ENCODE measurements around the gene WNK2. TPM values are rescaled to one million over a fixed set of nuclear protein-coding genes. Genes with fewer than 3 reads are reported as not detected.

WNK2 gene
- polyA plus RNA-seq, 2 of the 4 experiments (the other 2 are of a cell fraction): 2.1 to 6.7 TPM

DNA sequence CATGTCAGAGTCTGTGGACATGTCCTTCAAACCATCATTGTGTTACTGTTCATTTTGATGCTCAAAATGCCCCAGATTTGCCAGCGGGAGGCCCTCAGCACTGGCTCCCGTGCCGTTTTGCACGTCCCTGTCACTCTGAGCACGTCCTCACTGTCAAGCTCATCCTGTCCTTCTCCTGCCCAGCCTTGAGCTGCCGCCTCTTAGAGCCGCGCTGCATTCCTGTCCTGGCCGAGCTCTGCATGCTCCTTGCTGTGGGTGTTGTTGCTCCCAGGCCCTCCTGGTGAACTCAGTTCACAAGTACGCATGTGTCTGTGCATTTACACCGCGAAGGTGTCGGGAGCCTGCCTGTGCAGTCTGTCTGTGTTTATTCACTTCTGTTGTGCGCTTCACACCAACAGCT, 62.2 kb downstream of the WNK2 start:
- ChIA-PET CTCF (interaction anchor here (0.6 kb wide), 1 partner anchor 28 kb away, joined by 3 read pairs; no protein-coding TSS in a partner anchor), POLR2A (no interaction called here)
- H3K4me3 ChIP-seq: no peak overlapping the region
- no peaks in the 10 kb centered on the region for H3K9me3 ChIP-seq
- H3K4me1 ChIP-seq: no peaks in the 10 kb centered on the region
- no peak for TF ChIP-seq SMC3 (IDR thresholded peaks at IDR 0.05)
- TF ChIP-seq HOXB13 (CRISPR knock-in tag; IDR thresholded peaks at IDR 0.05; ENCODE audit: low read depth): no peak
- no peak for TF ChIP-seq EHMT2 (IDR thresholded peaks at IDR 0.05; ENCODE audit: low read depth)
- no peak for TF ChIP-seq HDAC2 (IDR thresholded peaks at IDR 0.05)
- TF ChIP-seq, protein P1, sequence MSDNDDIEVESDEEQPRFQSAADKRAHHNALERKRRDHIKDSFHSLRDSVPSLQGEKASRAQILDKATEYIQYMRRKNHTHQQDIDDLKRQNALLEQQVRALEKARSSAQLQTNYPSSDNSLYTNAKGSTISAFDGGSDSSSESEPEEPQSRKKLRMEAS (IDR thresholded peaks at IDR 0.05): no peak
- no peak for TF ChIP-seq EP300 (IDR thresholded peaks at IDR 0.05)
- no peak for TF ChIP-seq POLR2AphosphoS2 (conservative IDR thresholded peaks at IDR 0.05; ENCODE audit: low read length)
- TF ChIP-seq NFE2L2 (conservative IDR thresholded peaks at IDR 0.05; ENCODE audit: low read length): no peak
- TF ChIP-seq JUN (IDR thresholded peaks at IDR 0.05): no peak
- no peak for TF ChIP-seq RCOR1 (IDR thresholded peaks at IDR 0.05; ENCODE audit: low read depth, low read length)
- TF ChIP-seq, protein P2, sequence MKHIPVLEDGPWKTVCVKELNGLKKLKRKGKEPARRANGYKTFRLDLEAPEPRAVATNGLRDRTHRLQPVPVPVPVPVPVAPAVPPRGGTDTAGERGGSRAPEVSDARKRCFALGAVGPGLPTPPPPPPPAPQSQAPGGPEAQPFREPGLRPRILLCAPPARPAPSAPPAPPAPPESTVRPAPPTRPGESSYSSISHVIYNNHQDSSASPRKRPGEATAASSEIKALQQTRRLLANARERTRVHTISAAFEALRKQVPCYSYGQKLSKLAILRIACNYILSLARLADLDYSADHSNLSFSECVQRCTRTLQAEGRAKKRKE (CRISPR knock-in tag; IDR thresholded peaks at IDR 0.05; ENCODE audit: low read depth): no peak
- no peak for TF ChIP-seq MAFK (IDR thresholded peaks at IDR 0.05; ENCODE audit: partially characterized antibody)
- TF ChIP-seq KDM1A (IDR thresholded peaks at IDR 0.05; ENCODE audit: low read depth): no peak
- TF ChIP-seq RARB (CRISPR knock-in tag; IDR thresholded peaks at IDR 0.05): no peak
- FAIRE-seq (no peak), ATAC-seq (no peak), DNase-seq (ENCODE audit: low read depth in 1 of 2, low spot score in 1 of 2) (no peak)
- H3K4me2 ChIP-seq: no peak overlapping the region
- H3K27ac ChIP-seq: no peak overlapping the region
- 94% methylated on average over 14 of the region's 14 CpGs for WGBS (ENCODE audit: missing lambda C conversion rate)

DNA sequence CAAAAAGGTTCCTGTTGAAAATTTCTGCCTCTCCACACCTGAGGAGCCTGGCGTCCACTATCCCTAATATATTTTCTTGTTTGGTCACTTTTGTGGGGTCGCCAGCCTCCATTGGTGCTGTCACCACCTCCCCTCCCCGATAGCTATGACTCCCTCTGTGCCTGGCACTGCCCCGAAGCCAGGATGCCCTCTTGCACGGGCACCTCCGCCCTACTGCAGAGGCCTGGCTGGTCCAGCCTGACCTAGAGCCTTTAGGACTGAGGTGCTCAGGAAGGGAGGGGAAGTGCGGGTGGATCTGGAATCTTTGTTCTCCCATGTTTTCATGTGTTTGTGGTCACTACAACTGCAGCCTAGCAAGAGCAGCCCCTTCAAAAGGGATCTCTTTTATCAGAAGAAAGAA, 62.6 kb downstream of the WNK2 start:
- DNase-seq (ENCODE audit: low read depth in 1 of 2, low spot score in 1 of 2): no peak
- no peak for FAIRE-seq
- no peak for ATAC-seq
- ChIA-PET POLR2A (no interaction called here), CTCF (no interaction called here)
- 77% methylated on average over 7 of the region's 7 CpGs for WGBS (ENCODE audit: missing lambda C conversion rate)
- Histone ChIP-seq H3K4me3 (no peak overlapping the region), H3K4me2 (no peak overlapping the region), H3K27ac (no peak overlapping the region), H3K9me3 (no peaks in the 10 kb centered on the region), H3K4me1 (no peaks in the 10 kb centered on the region)
- TF ChIP-seq CBX8 (IDR thresholded peaks at IDR 0.05) (no peak), MAZ (IDR thresholded peaks at IDR 0.05; ENCODE audit: borderline replicate concordance, low read depth, low read length) (no peak), CEBPB (IDR thresholded peaks at IDR 0.05) (no peak), NR3C1 (IDR thresholded peaks at IDR 0.05) (no peak)

DNA sequence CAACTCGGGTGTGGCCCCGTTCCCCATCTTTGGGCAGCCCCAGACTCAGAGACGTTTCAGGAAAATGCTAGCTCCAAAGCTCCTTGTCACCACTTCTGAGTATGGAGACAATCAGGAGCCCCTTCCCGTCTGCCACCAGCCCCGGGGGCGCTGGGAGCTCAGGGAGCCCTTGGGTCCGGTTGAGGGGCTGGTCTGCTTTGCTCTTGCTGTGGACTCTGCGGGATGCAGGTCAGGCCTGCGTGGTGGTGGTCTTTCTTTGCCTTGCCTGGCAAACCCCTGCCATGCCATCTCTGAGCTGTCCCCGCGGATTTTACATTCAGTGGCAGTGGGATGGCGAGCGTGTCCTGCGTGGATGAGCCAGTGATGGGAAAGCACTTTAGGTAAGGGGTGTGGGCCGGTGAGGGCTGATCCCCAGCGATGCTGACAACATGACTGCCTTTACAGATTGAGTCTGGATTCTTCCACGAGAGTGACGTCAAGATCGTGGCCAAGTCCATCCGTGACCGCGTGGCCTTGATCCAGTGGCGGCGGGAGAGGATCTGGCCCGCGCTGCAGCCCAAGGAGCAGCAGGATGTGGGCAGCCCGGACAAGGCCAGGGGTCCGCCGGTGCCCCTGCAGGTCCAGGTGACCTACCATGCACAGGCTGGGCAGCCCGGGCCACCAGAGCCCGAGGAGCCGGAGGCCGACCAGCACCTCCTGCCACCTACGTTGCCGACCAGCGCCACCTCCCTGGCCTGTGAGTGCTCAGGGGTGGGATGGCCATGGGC, 63.3 kb downstream of the WNK2 start:
- ChIA-PET POLR2A (no interaction called here), CTCF (no interaction called here)
- H3K9me3 ChIP-seq: no peaks in the 10 kb centered on the region
- no peak overlapping the region for H3K4me3 ChIP-seq
- TF ChIP-seq EHF (CRISPR knock-in tag; IDR thresholded peaks at IDR 0.05) (no peak), KDM5A (IDR thresholded peaks at IDR 0.05) (no peak)
- WGBS (ENCODE audit: missing lambda C conversion rate): 93% methylated on average over 33 of the region's 36 CpGs
- FAIRE-seq (no peak), DNase-seq (ENCODE audit: low read depth in 1 of 2, low spot score in 1 of 2) (no peak), ATAC-seq (no peak)
- no peak overlapping the region for H3K27ac ChIP-seq
- H3K4me2 ChIP-seq: no peak overlapping the region
- H3K4me1 ChIP-seq: no peaks in the 10 kb centered on the region

DNA sequence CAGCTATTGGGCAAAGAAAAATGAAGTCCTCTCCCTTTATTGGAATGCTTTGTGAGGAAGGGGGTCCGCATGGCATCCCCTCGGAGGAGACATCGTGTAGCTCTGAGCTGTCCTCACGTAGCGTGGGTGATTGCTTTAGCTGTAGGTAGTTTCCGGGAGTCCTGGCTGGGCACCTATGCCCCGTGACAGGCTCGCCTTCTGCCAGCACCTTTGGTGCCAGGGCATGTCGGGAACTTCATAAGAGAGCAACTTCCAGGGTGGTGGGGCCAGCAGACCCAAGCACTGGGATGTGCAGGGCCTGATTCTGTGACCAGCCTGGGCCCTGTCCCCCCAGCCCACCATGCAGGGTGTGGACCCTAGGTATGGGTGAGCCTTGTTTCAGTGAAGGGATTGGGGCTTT, 64.0 kb downstream of the WNK2 start:
- POLR2A ChIA-PET: no interaction called here

More for the DNA sequence above, 64.0 kb downstream of the WNK2 start:
- no peak overlapping the region for H3K4me2 ChIP-seq
- 100% methylated on average over 7 of the region's 9 CpGs for WGBS (ENCODE audit: missing lambda C conversion rate)
- FAIRE-seq (no peak), DNase-seq (ENCODE audit: low read depth in 1 of 2, low spot score in 1 of 2) (no peak), ATAC-seq (no peak)
- H3K4me3 ChIP-seq: no peak overlapping the region
- TF ChIP-seq EP300 (IDR thresholded peaks at IDR 0.05) (no peak), RAD21 (conservative IDR thresholded peaks at IDR 0.05 in 1 of 2, IDR thresholded peaks at IDR 0.05 in 1 of 2) (no peak), HDAC2 (IDR thresholded peaks at IDR 0.05) (no peak)
- TF ChIP-seq, protein P3, sequence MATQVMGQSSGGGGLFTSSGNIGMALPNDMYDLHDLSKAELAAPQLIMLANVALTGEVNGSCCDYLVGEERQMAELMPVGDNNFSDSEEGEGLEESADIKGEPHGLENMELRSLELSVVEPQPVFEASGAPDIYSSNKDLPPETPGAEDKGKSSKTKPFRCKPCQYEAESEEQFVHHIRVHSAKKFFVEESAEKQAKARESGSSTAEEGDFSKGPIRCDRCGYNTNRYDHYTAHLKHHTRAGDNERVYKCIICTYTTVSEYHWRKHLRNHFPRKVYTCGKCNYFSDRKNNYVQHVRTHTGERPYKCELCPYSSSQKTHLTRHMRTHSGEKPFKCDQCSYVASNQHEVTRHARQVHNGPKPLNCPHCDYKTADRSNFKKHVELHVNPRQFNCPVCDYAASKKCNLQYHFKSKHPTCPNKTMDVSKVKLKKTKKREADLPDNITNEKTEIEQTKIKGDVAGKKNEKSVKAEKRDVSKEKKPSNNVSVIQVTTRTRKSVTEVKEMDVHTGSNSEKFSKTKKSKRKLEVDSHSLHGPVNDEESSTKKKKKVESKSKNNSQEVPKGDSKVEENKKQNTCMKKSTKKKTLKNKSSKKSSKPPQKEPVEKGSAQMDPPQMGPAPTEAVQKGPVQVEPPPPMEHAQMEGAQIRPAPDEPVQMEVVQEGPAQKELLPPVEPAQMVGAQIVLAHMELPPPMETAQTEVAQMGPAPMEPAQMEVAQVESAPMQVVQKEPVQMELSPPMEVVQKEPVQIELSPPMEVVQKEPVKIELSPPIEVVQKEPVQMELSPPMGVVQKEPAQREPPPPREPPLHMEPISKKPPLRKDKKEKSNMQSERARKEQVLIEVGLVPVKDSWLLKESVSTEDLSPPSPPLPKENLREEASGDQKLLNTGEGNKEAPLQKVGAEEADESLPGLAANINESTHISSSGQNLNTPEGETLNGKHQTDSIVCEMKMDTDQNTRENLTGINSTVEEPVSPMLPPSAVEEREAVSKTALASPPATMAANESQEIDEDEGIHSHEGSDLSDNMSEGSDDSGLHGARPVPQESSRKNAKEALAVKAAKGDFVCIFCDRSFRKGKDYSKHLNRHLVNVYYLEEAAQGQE (IDR thresholded peaks at IDR 0.05): no peak
- H3K27ac ChIP-seq: no peak overlapping the region
- no peaks in the 10 kb centered on the region for H3K9me3 ChIP-seq
- CTCF ChIA-PET: no interaction called here
- no peaks in the 10 kb centered on the region for H3K4me1 ChIP-seq
